Measurements from ENCODE around the gene SLC14A1. TPM values are rescaled to one million over a fixed set of nuclear protein-coding genes. Genes with fewer than 3 reads are reported as not detected.

The SLC14A1 gene
- total RNA-seq, 1 donor from 2014 or later, result 3.4 TPM

DNA sequence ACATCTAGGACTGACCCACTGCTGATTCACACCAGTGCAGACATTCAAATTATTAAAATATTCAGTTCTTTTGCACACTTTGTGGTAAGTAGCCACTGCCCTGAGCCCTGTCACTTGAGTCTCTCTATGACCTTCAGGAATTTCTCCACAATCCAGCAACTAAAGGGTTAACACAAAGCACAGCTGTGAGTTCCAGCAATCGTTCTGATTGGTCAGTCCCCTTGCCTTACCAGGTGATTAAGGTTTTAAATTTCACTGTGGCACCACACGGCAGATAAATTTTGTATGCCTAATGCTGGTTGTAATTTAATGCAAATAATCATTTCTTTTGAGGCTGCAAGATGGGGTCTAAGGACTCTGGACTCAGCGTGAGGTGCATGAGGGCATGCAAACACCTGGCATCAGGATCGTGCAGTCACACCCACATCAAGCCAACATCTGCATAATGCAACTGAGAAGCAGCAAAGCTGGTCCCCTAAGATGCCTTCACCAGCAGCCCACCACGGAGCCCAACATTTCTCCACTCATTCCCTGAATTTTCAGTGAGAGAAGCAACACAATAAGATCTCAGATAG is 36.6 kb downstream of the SLC14A1 start:
- no peak for DNase-seq (ENCODE audit: extremely low spot score in 2 of 2)
- Histone ChIP-seq H3K36me3 (no peaks in the 10 kb centered on the region), H3K27ac (no peak overlapping the region), H3K27me3 (no peaks in the 10 kb centered on the region), H3K4me3 (no peak overlapping the region), H3K9me3 (no peaks in the 10 kb centered on the region), H3K4me1 (peaks cover 9% of the 10 kb centered on the region)
- intact Hi-C loops (cut with DNase I), result no loop called here
- TF ChIP-seq POLR2A (IDR thresholded peaks at IDR 0.05), result no peak
- TF ChIP-seq POLR2AphosphoS5 (IDR thresholded peaks at IDR 0.05; ENCODE audit: insufficient read depth in 1 of 2, low read depth in 1 of 2), result no peak
- TF ChIP-seq, protein P1, sequence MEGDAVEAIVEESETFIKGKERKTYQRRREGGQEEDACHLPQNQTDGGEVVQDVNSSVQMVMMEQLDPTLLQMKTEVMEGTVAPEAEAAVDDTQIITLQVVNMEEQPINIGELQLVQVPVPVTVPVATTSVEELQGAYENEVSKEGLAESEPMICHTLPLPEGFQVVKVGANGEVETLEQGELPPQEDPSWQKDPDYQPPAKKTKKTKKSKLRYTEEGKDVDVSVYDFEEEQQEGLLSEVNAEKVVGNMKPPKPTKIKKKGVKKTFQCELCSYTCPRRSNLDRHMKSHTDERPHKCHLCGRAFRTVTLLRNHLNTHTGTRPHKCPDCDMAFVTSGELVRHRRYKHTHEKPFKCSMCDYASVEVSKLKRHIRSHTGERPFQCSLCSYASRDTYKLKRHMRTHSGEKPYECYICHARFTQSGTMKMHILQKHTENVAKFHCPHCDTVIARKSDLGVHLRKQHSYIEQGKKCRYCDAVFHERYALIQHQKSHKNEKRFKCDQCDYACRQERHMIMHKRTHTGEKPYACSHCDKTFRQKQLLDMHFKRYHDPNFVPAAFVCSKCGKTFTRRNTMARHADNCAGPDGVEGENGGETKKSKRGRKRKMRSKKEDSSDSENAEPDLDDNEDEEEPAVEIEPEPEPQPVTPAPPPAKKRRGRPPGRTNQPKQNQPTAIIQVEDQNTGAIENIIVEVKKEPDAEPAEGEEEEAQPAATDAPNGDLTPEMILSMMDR (IDR thresholded peaks at IDR 0.05), result no peak

DNA sequence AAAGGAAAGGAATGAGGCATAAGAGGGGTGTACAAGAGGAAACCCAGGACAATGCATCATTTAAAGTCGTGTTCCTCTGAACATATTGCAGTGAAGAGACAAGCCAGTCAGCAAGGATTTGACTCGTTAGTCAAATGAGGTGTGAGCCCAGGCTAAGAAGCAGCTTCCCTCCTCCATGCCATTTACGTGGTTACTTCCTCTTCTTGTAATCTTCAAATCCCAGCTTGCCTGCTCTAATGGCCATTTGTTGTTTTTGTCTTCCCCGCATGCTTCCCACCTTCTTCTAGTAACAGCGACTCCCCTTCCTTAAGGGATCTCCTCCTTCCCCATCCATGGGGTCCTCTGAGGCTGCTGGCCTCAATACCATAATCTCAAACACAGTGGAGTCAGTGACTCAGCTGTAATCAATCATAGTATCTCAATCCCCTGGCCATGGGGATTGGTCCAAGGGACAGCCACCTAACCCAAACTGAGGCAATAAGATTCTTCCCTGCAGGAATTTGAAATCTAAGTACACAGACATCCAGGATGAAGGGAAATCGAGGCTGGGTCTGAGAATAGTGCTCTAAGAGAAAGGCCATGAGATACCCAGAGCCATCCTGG is 37.6 kb downstream of the SLC14A1 start:
- intact Hi-C loops (cut with DNase I), result no loop called here
- H3K27me3 ChIP-seq, result no peaks in the 10 kb centered on the region
- DNase-seq (ENCODE audit: extremely low spot score in 2 of 2), result no peak

DNA sequence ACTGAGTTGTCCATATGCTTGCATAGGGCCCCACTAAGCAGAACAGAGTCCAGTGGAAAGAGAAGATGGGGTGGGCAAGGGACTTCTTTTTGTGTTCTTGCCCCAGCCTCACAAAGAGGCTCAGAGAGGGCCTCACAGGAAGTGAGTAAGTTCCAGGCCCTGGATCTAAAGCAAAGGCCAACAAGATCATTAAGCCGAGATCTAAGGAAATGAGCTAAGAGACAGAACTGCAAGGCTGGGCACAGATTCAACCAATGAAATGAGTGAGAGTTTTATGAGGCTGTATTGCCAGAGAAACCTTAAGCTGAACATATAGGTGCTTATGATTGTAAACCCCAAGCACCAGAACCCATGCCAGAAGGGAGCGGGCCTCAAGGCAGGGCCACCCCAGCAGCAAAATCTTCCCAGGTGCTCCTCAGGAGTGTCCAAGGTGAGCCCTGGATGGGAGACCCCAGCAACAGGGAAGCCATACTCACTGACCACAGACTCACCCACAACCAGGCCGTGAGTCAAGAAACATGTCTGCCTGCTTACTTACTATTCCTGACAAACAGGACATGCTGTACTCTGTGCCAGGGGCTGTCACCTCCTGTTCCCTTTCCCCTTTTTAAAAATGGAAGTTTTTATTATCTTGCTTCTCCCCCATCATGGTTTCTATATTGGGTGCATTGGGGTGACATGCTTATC is 40.2 kb downstream of the SLC14A1 start:
- Histone ChIP-seq H3K27me3 (no peaks in the 10 kb centered on the region), H3K27ac (no peak overlapping the region)

More for the DNA sequence above, 37.6 kb downstream of the SLC14A1 start:
- TF ChIP-seq, protein P1 (IDR thresholded peaks at IDR 0.05), result no peak
- TF ChIP-seq POLR2A (IDR thresholded peaks at IDR 0.05), result no peak
- TF ChIP-seq POLR2AphosphoS5 (IDR thresholded peaks at IDR 0.05; ENCODE audit: insufficient read depth in 1 of 2, low read depth in 1 of 2), result no peak
- Histone ChIP-seq H3K36me3 (no peaks in the 10 kb centered on the region), H3K4me3 (no peak overlapping the region), H3K4me1 (peaks cover 9% of the 10 kb centered on the region), H3K27ac (no peak overlapping the region), H3K9me3 (no peaks in the 10 kb centered on the region)

DNA sequence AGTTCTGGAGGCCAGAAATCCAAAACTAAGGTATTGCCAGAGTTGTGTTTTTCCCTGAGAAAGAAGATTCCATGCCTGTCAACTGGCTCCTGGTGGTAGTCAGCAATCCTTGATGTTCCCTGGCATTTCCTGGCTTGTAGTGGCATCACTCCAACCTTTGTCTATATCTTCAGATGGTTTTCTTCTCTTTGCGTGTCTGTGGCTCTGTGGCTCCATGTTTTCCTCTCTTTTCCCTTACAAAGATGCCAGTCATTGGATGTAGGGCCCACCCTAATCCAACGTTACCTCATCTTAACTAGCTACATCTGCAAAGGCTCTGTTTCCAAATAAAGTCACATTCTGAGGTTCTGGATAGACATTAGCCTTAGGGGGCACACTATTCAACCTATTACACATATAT is 41.8 kb downstream of the SLC14A1 start:
- no peaks in the 10 kb centered on the region for H3K9me3 ChIP-seq
- no peak overlapping the region for H3K4me3 ChIP-seq
- no peaks in the 10 kb centered on the region for H3K36me3 ChIP-seq
- no peaks in the 10 kb centered on the region for H3K27me3 ChIP-seq
- peaks cover 9% of the 10 kb centered on the region for H3K4me1 ChIP-seq
- intact Hi-C loops (cut with DNase I), result no loop called here
- no peak overlapping the region for H3K27ac ChIP-seq
- DNase-seq (ENCODE audit: extremely low spot score in 2 of 2), result no peak
- TF ChIP-seq, protein P1 (IDR thresholded peaks at IDR 0.05), result no peak
- TF ChIP-seq POLR2AphosphoS5 (IDR thresholded peaks at IDR 0.05; ENCODE audit: insufficient read depth in 1 of 2, low read depth in 1 of 2), result no peak
- no peak for TF ChIP-seq POLR2A (IDR thresholded peaks at IDR 0.05)

More for the DNA sequence above, 40.2 kb downstream of the SLC14A1 start:
- intact Hi-C loops (cut with DNase I), result no loop called here
- Histone ChIP-seq H3K4me1 (peaks cover 9% of the 10 kb centered on the region), H3K36me3 (no peaks in the 10 kb centered on the region), H3K4me3 (no peak overlapping the region), H3K9me3 (no peaks in the 10 kb centered on the region)
- TF ChIP-seq, protein P1 (IDR thresholded peaks at IDR 0.05), result no peak
- no peak for TF ChIP-seq POLR2AphosphoS5 (IDR thresholded peaks at IDR 0.05; ENCODE audit: insufficient read depth in 1 of 2, low read depth in 1 of 2)
- no peak for TF ChIP-seq POLR2A (IDR thresholded peaks at IDR 0.05)
- DNase-seq (ENCODE audit: extremely low spot score in 2 of 2), result no peak

Measured in vagina (tissue), 2 donors.